Prostate gland (tissue), 2 donors: ENCODE data around the gene MMD2. TPM values are rescaled to one million over a fixed set of nuclear protein-coding genes. Genes with fewer than 3 reads are reported as not detected.

Experiments
- DNase-seq: peaks from one replicate; pipeline ENCODE4 v3.0.0-alpha.2; 2019; ENCODE audit warnings: low spot score
- H3K27ac ChIP-seq, 2 donors: fragments of 200-600 bp; sonication (generic); 2 replicates each; pipeline ENCODE4 v1.5.1; 2017 to 2019
- H3K27me3 ChIP-seq: fragments of 200-600 bp; sonication (generic); replicated peaks from 2 replicates; pipeline ENCODE4 v1.5.1; 2019; ENCODE audit not compliant: insufficient read depth
- H3K36me3 ChIP-seq, 2 donors: fragments of 200-600 bp; sonication (generic); 1 replicate in 1 of 2; 2 replicates in 1 of 2; pipeline versions ENCODE4 v1.5.1 to v1.8.1; 2017 to 2019
- H3K4me1 ChIP-seq: fragments of 200-600 bp; sonication (generic); replicated peaks from 2 replicates; pipeline ENCODE4 v1.5.1; 2019
- H3K4me3 ChIP-seq, 2 donors: fragments of 200-600 bp; sonication (generic); 2 replicates each; pipeline ENCODE4 v1.5.1; 2017 to 2019
- H3K9me3 ChIP-seq: fragments of 200-600 bp; sonication (generic); 2 replicates; pipeline ENCODE4 v1.5.1; 2017
- POLR2A ChIP-seq: fragments of 450-650 bp; IDR thresholded peaks from one replicate; pipeline ENCODE4 v1.6.1; 2016; ENCODE audit warnings: antibody characterized with exemption, mild to moderate bottlenecking
- POLR2AphosphoS5 ChIP-seq: sonication (generic); formaldehyde crosslinking; IDR thresholded peaks from one replicate; pipeline ENCODE4 v1.6.1; 2017; ENCODE audit warnings: antibody characterized with exemption
- WGBS: methylation state at CpG from one replicate; pipeline ENCODE4 v1.1.5; 2018; 5-methylcytosine and 5-hydroxymethylcytosine counted together
- intact Hi-C: fragments of 100-400 bp; cut with DNase I; formaldehyde crosslinking; loops from one replicate; pipeline ENCODE4 v1.14.2; 2022
- total RNA-seq, 2 donors: library from RNA; depleted of rRNA; stranded (reverse); fragments of >200 nt; gene quantifications; one replicate each; pipeline ENCODE4 v1.1.0, GENCODE V29; 2016
- TF ChIP-seq, protein P1 (sequence below), 4 experiments: fragments of 200-600 bp in 2 of 4; fragments of 450-650 bp in 2 of 4; sonication (generic) in 2 of 4; IDR thresholded peaks; 1 replicate in 3 of 4; 2 replicates in 1 of 4; pipeline ENCODE4 v1.5.1; 2016 to 2019; ENCODE audit warnings: antibody characterized with exemption in 4 of 4, mild to moderate bottlenecking in 2 of 4, moderate library complexity in 2 of 4

Gene MMD2
- total RNA-seq, 2 donors from 2014 or later, result 14.7 TPM; not detected in 1

DNA sequence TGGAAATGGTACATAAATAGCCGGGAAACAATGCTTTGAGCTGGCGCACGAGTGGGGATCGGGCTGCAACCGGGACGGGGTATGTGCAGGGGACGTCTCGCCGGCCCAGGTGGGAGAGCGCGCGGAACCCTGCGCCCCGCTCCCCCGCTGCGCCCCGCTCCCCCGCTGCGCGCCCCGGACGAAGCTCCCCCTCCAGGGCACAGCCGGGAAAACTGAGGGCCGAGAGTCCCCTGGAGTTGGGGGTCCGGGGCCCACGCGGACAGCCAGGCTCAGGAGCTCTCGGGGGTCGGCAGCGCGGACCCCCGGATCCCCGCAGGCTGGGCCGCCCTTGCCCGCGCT is 76.0 kb downstream of the MMD2 start:
- WGBS, result 1% methylated on average over 23 of the region's 36 CpGs
- TF ChIP-seq POLR2AphosphoS5, result no peak
- no peak for TF ChIP-seq POLR2A
- TF ChIP-seq, protein P1, sequence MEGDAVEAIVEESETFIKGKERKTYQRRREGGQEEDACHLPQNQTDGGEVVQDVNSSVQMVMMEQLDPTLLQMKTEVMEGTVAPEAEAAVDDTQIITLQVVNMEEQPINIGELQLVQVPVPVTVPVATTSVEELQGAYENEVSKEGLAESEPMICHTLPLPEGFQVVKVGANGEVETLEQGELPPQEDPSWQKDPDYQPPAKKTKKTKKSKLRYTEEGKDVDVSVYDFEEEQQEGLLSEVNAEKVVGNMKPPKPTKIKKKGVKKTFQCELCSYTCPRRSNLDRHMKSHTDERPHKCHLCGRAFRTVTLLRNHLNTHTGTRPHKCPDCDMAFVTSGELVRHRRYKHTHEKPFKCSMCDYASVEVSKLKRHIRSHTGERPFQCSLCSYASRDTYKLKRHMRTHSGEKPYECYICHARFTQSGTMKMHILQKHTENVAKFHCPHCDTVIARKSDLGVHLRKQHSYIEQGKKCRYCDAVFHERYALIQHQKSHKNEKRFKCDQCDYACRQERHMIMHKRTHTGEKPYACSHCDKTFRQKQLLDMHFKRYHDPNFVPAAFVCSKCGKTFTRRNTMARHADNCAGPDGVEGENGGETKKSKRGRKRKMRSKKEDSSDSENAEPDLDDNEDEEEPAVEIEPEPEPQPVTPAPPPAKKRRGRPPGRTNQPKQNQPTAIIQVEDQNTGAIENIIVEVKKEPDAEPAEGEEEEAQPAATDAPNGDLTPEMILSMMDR (IDR thresholded peaks at IDR 0.05), result no peak
- H3K27ac ChIP-seq, result peak overlapping the region; percentile 57 to 59
- no peaks in the 10 kb centered on the region for H3K4me1 ChIP-seq
- no peaks in the 10 kb centered on the region for H3K9me3 ChIP-seq
- peak overlapping the region; percentile 39 to 50 for H3K4me3 ChIP-seq
- H3K27me3 ChIP-seq, result no peaks in the 10 kb centered on the region
- no peaks in the 10 kb centered on the region for H3K36me3 ChIP-seq
- intact Hi-C loops, result loop anchor here (5.0 to 10.0 kb wide), 2 partner anchors 48 to 86 kb away; no protein-coding TSS in a partner anchor
- DNase-seq, result no peak

DNA sequence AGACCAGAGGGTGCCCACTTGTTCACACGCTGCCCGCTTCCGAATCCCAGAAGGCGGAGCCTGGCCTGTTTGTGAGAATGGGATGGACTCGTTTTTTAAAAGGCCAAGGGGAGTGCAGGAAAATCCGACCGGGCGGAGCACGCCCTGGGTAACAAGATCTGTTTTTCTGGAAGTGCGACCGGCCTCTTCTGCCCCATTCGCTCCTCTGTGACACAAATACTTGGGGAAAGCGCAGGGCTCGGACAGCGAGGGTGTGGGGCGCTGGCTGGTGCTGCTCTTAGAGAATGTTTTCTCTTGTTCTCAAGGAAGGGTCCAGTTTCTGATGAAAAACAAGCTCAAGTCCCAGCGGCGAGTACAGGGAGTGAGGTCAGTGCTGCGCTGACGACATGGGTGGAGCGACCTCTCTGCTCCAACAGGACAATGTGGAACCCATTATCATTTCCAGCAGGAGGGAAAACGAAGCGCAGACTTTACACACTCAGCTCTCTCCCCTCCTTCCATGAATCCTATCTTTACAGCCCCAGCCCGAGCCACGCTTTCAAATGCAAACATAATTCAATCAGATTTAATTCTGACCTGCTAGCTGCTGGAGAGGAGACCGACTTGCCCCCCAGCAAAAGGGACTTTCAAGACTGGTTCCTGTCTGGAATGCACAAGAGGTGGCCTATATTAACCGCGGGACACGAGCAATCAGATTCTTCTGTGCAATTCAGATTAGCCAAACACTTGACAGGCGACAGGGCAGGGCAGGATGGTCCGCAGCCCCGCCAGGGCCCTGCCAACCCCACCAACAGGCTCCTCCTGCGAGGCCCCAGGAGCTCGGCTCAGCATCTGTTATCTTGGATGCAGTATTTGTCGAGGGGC is 76.6 kb downstream of the MMD2 start:
- no peaks in the 10 kb centered on the region for H3K36me3 ChIP-seq
- peak overlapping the region; percentile 57 to 59 for H3K27ac ChIP-seq
- intact Hi-C loops, result loop anchor here (5.0 to 10.0 kb wide), 2 partner anchors 48 to 85 kb away; no protein-coding TSS in a partner anchor
- no peaks in the 10 kb centered on the region for H3K9me3 ChIP-seq
- H3K4me1 ChIP-seq, result no peaks in the 10 kb centered on the region
- DNase-seq, result peak; percentile 13
- H3K4me3 ChIP-seq, result peak overlapping the region; percentile 39 to 50
- TF ChIP-seq POLR2A, result no peak
- TF ChIP-seq POLR2AphosphoS5, result peak; percentile 54
- 5% methylated on average over 35 of the region's 35 CpGs for WGBS
- no peaks in the 10 kb centered on the region for H3K27me3 ChIP-seq

DNA sequence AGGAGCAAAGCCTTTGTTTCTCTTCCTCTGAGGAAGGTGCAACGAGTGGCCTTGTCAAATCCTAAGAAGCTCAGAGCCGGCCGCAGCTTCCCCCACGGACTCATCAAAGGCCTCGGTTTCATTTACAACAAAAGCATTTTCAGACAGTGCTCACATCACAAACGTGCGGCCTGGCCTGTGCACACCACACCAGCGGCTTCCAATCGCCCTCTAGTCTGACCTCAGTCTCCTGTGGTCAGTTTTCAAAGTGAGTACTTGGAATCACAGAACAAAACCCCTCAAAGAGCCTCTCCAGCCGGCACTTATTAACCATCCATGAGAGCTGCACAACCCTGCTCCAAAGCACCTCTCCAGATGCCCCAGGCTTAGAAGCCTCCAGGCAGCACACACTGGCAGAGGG is 78.8 kb downstream of the MMD2 start:
- H3K27ac ChIP-seq, result no peak overlapping the region
- H3K4me3 ChIP-seq, result no peak overlapping the region
- WGBS, result 70% methylated on average over 10 of the region's 10 CpGs
- H3K4me1 ChIP-seq, result no peaks in the 10 kb centered on the region
- intact Hi-C loops, result loop anchor here (5.0 to 10.0 kb wide), 2 partner anchors 45 to 83 kb away; no protein-coding TSS in a partner anchor
- TF ChIP-seq POLR2A (no peak), POLR2AphosphoS5 (no peak)
- TF ChIP-seq, protein P1 (IDR thresholded peaks at IDR 0.05), result no peak
- no peak for DNase-seq
- H3K27me3 ChIP-seq, result no peaks in the 10 kb centered on the region
- H3K9me3 ChIP-seq, result no peaks in the 10 kb centered on the region
- no peaks in the 10 kb centered on the region for H3K36me3 ChIP-seq

DNA sequence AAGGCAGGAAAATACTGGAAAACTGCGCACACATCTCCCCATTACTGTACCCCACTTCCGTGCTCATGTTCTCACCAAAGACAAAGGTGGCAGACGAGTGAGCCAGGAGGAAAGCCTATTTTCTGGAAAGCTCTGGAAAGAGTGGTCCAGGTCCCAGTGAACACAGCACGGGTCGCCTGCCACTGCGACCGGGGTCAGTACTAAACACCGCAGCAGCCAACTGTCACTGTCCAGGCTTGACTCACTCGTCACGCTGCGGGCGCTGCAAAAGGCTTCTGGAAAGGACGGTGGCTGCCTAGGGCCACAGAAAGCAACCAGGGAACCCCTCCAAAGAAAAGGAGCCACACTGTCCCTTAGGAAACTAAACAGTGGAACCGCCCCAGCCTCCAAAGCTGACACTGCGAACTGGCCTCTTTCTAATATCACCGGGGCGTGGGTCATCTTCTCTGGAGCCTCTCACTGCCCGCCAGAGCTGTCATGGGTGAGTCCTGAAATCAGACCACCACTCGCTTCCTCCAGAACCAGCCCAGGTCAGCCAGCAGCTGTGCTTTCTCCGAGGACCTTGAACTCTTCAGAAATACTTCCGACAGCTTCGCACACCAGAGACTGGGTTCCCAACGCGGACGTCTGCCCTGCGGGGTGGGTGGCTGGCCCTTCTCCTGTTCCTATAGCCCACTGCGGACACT is 79.4 kb downstream of the MMD2 start:
- no peak overlapping the region for H3K4me3 ChIP-seq
- no peaks in the 10 kb centered on the region for H3K27me3 ChIP-seq
- 80% methylated on average over 27 of the region's 27 CpGs for WGBS
- no peaks in the 10 kb centered on the region for H3K4me1 ChIP-seq
- DNase-seq, result no peak
- intact Hi-C loops, result loop anchor here (5.0 to 10.0 kb wide), 2 partner anchors 45 to 82 kb away; no protein-coding TSS in a partner anchor
- no peaks in the 10 kb centered on the region for H3K9me3 ChIP-seq
- H3K27ac ChIP-seq, result no peak overlapping the region
- no peaks in the 10 kb centered on the region for H3K36me3 ChIP-seq
- TF ChIP-seq POLR2AphosphoS5, result no peak
- TF ChIP-seq, protein P1 (IDR thresholded peaks at IDR 0.05), result no peak
